PC-9 (cell line): Measurements from ENCODE around the gene PDE1C.

Experiments used
- EZH2 ChIP-seq: fragments of 200-600 bp; sonication (generic); IDR thresholded peaks from 2 replicates; pipeline ENCODE4 v1.8.0; 2017; ENCODE audit warnings: antibody characterized with exemption, low read depth
- TF ChIP-seq, protein P1 (sequence below): fragments of 200-600 bp; sonication (generic); conservative IDR thresholded peaks from 2 replicates; pipeline ENCODE4 v1.6.1; 2017; ENCODE audit warnings: mixed run types, antibody characterized with exemption, mild to moderate bottlenecking, moderate library complexity

DNA sequence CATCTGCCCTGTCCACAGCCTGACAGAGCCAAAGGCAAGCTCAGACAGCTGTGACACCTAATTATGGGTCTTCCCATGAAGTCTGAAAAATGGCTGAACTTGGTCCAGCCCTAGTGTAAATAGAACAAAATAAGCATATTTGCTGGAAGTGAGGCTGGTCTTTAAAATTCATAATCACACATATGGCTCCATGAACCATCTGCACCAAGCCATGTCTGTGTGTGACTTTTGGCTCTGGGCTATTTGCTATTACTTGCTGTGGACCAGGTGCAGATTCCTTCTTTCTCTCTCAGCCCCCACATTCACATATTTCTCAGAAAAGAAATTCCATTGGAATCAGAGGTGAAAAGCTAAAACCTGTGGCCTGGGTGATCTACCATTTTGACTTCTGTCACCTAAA is 175.9 kb downstream of the PDE1C start:
- TF ChIP-seq, protein P1, sequence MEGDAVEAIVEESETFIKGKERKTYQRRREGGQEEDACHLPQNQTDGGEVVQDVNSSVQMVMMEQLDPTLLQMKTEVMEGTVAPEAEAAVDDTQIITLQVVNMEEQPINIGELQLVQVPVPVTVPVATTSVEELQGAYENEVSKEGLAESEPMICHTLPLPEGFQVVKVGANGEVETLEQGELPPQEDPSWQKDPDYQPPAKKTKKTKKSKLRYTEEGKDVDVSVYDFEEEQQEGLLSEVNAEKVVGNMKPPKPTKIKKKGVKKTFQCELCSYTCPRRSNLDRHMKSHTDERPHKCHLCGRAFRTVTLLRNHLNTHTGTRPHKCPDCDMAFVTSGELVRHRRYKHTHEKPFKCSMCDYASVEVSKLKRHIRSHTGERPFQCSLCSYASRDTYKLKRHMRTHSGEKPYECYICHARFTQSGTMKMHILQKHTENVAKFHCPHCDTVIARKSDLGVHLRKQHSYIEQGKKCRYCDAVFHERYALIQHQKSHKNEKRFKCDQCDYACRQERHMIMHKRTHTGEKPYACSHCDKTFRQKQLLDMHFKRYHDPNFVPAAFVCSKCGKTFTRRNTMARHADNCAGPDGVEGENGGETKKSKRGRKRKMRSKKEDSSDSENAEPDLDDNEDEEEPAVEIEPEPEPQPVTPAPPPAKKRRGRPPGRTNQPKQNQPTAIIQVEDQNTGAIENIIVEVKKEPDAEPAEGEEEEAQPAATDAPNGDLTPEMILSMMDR, result no peak
- TF ChIP-seq EZH2, result no peak
